ENCODE results near the gene CFAP57.
"Not testable (repeated sequence)": the region's sequence is repeated elsewhere in the genome, so short reads cannot be mapped to it uniquely, and the experiment has no call there.

CFAP57 gene

GRCh38 chr1:43171876-43172526 lies at the start of gene CFAP57, which contains the start of gene EBNA1BP2:
Gene CFAP57, plus strand, starts transcription at chr1:43172330. Its CDS starts 424 bp downstream, at chr1:43172754.
Gene EBNA1BP2, minus strand, starts transcription at chr1:43172290. Its CDS starts 172 bp downstream, at chr1:43172118.
- peak; percentile 89 for DNase-seq (ENCODE audit: insufficient read length, low spot score)
- no peak for FAIRE-seq

- no peak for DNase-seq (ENCODE audit: insufficient read length, low spot score)
- no peak for FAIRE-seq
Observed at GRCh38 chr1:43123031-43123430, 49.1 kb upstream of the CFAP57 start.

GRCh38 chr1:43128816-43129215 lies 43.3 kb upstream of the CFAP57 start:
- DNase-seq (ENCODE audit: insufficient read length, low spot score), result no peak
- FAIRE-seq, result no peak

GRCh38 chr1:43129426-43129825 lies 42.7 kb upstream of the CFAP57 start:
- no peak for FAIRE-seq
- no peak for DNase-seq (ENCODE audit: insufficient read length, low spot score)

GRCh38 chr1:43134068-43134467 lies 38.1 kb upstream of the CFAP57 start:
- FAIRE-seq (no peak), DNase-seq (ENCODE audit: insufficient read length, low spot score) (no peak)

- no peak for FAIRE-seq
- DNase-seq (ENCODE audit: insufficient read length, low spot score), result no peak
Observed at GRCh38 chr1:43134640-43135039, 37.5 kb upstream of the CFAP57 start.

- FAIRE-seq, result no peak
Observed at GRCh38 chr1:43135857-43136781, 36.0 kb upstream of the CFAP57 start.

GRCh38 chr1:43137445-43138052 lies 34.6 kb upstream of the CFAP57 start:
- no peak for FAIRE-seq
- DNase-seq (ENCODE audit: insufficient read length, low spot score), result no peak

More at GRCh38 chr1:43135857-43136781, 36.0 kb upstream of the CFAP57 start:
- DNase-seq (ENCODE audit: insufficient read length, low spot score), result no peak

GRCh38 chr1:43139295-43139694 lies 32.8 kb upstream of the CFAP57 start:
- FAIRE-seq; DNase-seq (ENCODE audit: insufficient read length, low spot score): not testable (repeated sequence)

- no peak for DNase-seq (ENCODE audit: insufficient read length, low spot score)
- FAIRE-seq, result no peak
Observed at GRCh38 chr1:43140010-43140409, 32.1 kb upstream of the CFAP57 start.

GRCh38 chr1:43140583-43140982 lies 31.5 kb upstream of the CFAP57 start:
- no peak for FAIRE-seq
- no peak for DNase-seq (ENCODE audit: insufficient read length, low spot score)

- peak; percentile 13 for DNase-seq (ENCODE audit: insufficient read length, low spot score)
- no peak for FAIRE-seq
Observed at GRCh38 chr1:43143441-43143888, 28.7 kb upstream of the CFAP57 start.

- DNase-seq (ENCODE audit: insufficient read length, low spot score) (no peak), FAIRE-seq (no peak)
Observed at GRCh38 chr1:43144237-43144636, 27.9 kb upstream of the CFAP57 start.

GRCh38 chr1:43147625-43148327 lies 24.4 kb upstream of the CFAP57 start:
- DNase-seq (ENCODE audit: insufficient read length, low spot score), result peak; percentile 65
- FAIRE-seq, result peak; percentile 79

GRCh38 chr1:43149889-43150288 lies 22.2 kb upstream of the CFAP57 start:
- DNase-seq (ENCODE audit: insufficient read length, low spot score) (no peak), FAIRE-seq (no peak)

- no peak for FAIRE-seq
Observed at GRCh38 chr1:43152866-43153265, 19.3 kb upstream of the CFAP57 start.

GRCh38 chr1:43153443-43153842 lies 18.7 kb upstream of the CFAP57 start:
- no peak for DNase-seq (ENCODE audit: insufficient read length, low spot score)
- FAIRE-seq, result no peak

More at GRCh38 chr1:43152866-43153265, 19.3 kb upstream of the CFAP57 start:
- no peak for DNase-seq (ENCODE audit: insufficient read length, low spot score)

GRCh38 chr1:43156026-43156425 lies 16.1 kb upstream of the CFAP57 start:
- no peak for FAIRE-seq
- no peak for DNase-seq (ENCODE audit: insufficient read length, low spot score)

- DNase-seq (ENCODE audit: insufficient read length, low spot score) (no peak), FAIRE-seq (no peak)
Observed at GRCh38 chr1:43165162-43165561, 7.0 kb upstream of the CFAP57 start.

GRCh38 chr1:43165765-43166164 lies 6.4 kb upstream of the CFAP57 start:
- DNase-seq (ENCODE audit: insufficient read length, low spot score) (no peak), FAIRE-seq (no peak)

All from HTR-8/SVneo (cell line).